ENCODE results near the gene EIPR1.

Gene EIPR1

GRCh38 chr2:3243804-3244203, 133.8 kb downstream of the EIPR1 start:
- DNase-seq: no peak

- DNase-seq: no peak
Measured at GRCh38 chr2:3242747-3243369, 134.8 kb downstream of the EIPR1 start.

- no peak for DNase-seq
Measured at GRCh38 chr2:3241971-3242746, 135.5 kb downstream of the EIPR1 start.

GRCh38 chr2:3238951-3239841, 138.4 kb downstream of the EIPR1 start:
- no peak for DNase-seq

GRCh38 chr2:3236300-3237045, 141.1 kb downstream of the EIPR1 start:
- no peak for DNase-seq

- DNase-seq: no peak
Measured at GRCh38 chr2:3233877-3234276, 143.7 kb downstream of the EIPR1 start.

GRCh38 chr2:3229221-3229620, 148.4 kb downstream of the EIPR1 start:
- no peak for DNase-seq

GRCh38 chr2:3224681-3225080, 152.9 kb downstream of the EIPR1 start:
- DNase-seq: no peak

- no peak for DNase-seq
Measured at GRCh38 chr2:3223080-3223923, 154.3 kb downstream of the EIPR1 start.

GRCh38 chr2:3222636-3223035, 155.0 kb downstream of the EIPR1 start:
- no peak for DNase-seq

GRCh38 chr2:3219536-3219935, 158.1 kb downstream of the EIPR1 start:
- DNase-seq: no peak

GRCh38 chr2:3217646-3218045, 160.0 kb downstream of the EIPR1 start:
- no peak for DNase-seq

- no peak for DNase-seq
Measured at GRCh38 chr2:3216841-3217495, 160.7 kb downstream of the EIPR1 start.

GRCh38 chr2:3214806-3215404, 162.7 kb downstream of the EIPR1 start:
- DNase-seq: no peak

- no peak for DNase-seq
Measured at GRCh38 chr2:3214065-3214464, 163.6 kb downstream of the EIPR1 start.

- DNase-seq: no peak
Measured at GRCh38 chr2:3212984-3213383, 164.6 kb downstream of the EIPR1 start.

GRCh38 chr2:3212061-3212362, 165.6 kb downstream of the EIPR1 start:
- no peak for DNase-seq

GRCh38 chr2:3211256-3212060, 166.2 kb downstream of the EIPR1 start:
- no peak for DNase-seq

- DNase-seq: no peak
Measured at GRCh38 chr2:3210257-3210656, 167.4 kb downstream of the EIPR1 start.

- no peak for DNase-seq
Measured at GRCh38 chr2:3209258-3209657, 168.4 kb downstream of the EIPR1 start.

All from NCI-H1105 treated with DMSO at 0.1 percent for 48 hours (cell line).